Prostate gland (tissue), 2 donors: ENCODE results near the gene C6orf58.

Experiments
- POLR2AphosphoS5 ChIP-seq: sonication (generic); formaldehyde crosslinking; IDR thresholded peaks from one replicate; pipeline ENCODE4 v1.6.1; 2017; ENCODE audit warnings: antibody characterized with exemption
- TF ChIP-seq, protein P1 (sequence below), 4 experiments: fragments of 200-600 bp in 2 of 4; fragments of 450-650 bp in 2 of 4; sonication (generic) in 2 of 4; IDR thresholded peaks; 1 replicate in 3 of 4; 2 replicates in 1 of 4; pipeline ENCODE4 v1.5.1; 2016 to 2019; ENCODE audit warnings: antibody characterized with exemption in 4 of 4, mild to moderate bottlenecking in 2 of 4, moderate library complexity in 2 of 4

- TF ChIP-seq, protein P1, sequence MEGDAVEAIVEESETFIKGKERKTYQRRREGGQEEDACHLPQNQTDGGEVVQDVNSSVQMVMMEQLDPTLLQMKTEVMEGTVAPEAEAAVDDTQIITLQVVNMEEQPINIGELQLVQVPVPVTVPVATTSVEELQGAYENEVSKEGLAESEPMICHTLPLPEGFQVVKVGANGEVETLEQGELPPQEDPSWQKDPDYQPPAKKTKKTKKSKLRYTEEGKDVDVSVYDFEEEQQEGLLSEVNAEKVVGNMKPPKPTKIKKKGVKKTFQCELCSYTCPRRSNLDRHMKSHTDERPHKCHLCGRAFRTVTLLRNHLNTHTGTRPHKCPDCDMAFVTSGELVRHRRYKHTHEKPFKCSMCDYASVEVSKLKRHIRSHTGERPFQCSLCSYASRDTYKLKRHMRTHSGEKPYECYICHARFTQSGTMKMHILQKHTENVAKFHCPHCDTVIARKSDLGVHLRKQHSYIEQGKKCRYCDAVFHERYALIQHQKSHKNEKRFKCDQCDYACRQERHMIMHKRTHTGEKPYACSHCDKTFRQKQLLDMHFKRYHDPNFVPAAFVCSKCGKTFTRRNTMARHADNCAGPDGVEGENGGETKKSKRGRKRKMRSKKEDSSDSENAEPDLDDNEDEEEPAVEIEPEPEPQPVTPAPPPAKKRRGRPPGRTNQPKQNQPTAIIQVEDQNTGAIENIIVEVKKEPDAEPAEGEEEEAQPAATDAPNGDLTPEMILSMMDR (IDR thresholded peaks at IDR 0.05), result no peak
- no peak for TF ChIP-seq POLR2AphosphoS5
Observed at GRCh38 chr6:127533736-127534135, 43.2 kb upstream of the C6orf58 start.
